ENCODE data around the gene SPHK2. TPM values are rescaled to one million over a fixed set of nuclear protein-coding genes. Genes with fewer than 3 reads are reported as not detected.

Gene SPHK2
- total RNA-seq, 1 experiment from 2014 or later: 19.9 TPM

- Histone ChIP-seq H3K9ac (ENCODE audit: low read length) (no peak overlapping the region), H3K4me2 (ENCODE audit: low read length) (no peak overlapping the region), H4K20me1 (ENCODE audit: insufficient read depth) (no peaks in the 10 kb centered on the region), H3K36me3 (ENCODE audit: control insufficient read depth in 1 of 2, insufficient read depth in 2 of 2, low read length in 2 of 2) (no peaks in the 10 kb centered on the region), H3K4me1 (ENCODE audit: control insufficient read depth in 1 of 2, insufficient read depth in 2 of 2, low read length in 2 of 2) (peaks cover 3 to 28% of the 10 kb centered on the region in 2 experiments), H2AFZ (ENCODE audit: low read depth, low read length, poor library complexity, severe bottlenecking) (no peak overlapping the region), H3K27ac (ENCODE audit: low read depth, low read length) (no peak overlapping the region), H3K9me3 (ENCODE audit: control insufficient read depth in 1 of 2, insufficient read depth in 1 of 2, low read depth in 1 of 2, low read length in 2 of 2) (no peaks in the 10 kb centered on the region), H3K27me3 (ENCODE audit: insufficient read depth, low read length) (no peaks in the 10 kb centered on the region), H3K79me2 (ENCODE audit: insufficient read depth, low read length) (no peaks in the 10 kb centered on the region), H3K9me2 (ENCODE audit: insufficient read depth) (no peaks in the 10 kb centered on the region), H3K4me3 (replicated peaks in 1 of 2; ENCODE audit: low read depth in 1 of 2, low read length in 2 of 2) (no peak overlapping the region)
- ATAC-seq (no peak), DNase-seq (ENCODE audit: low read depth, low spot score) (no peak)
- TF ChIP-seq ZBTB33 (IDR thresholded peaks at IDR 0.05; ENCODE audit: extremely low read depth, insufficient replicate concordance, low read length) (no peak), ZNF274 (IDR thresholded peaks at IDR 0.05; ENCODE audit: low read depth, low read length) (no peak), SIN3A (IDR thresholded peaks at IDR 0.05; ENCODE audit: low read depth) (no peak), REST (IDR thresholded peaks at IDR 0.05; ENCODE audit: low read depth) (no peak), ELF1 (IDR thresholded peaks at IDR 0.05; ENCODE audit: borderline replicate concordance, low read depth) (no peak), CBX3 (IDR thresholded peaks at IDR 0.05; ENCODE audit: low read depth) (no peak), FOSL1 (IDR thresholded peaks at IDR 0.05; ENCODE audit: low read depth) (no peak), RAD21 (IDR thresholded peaks at IDR 0.05; ENCODE audit: low read depth) (no peak)
- no TSS peak for BruUV-seq (replicated peaks)
- intact Hi-C loops (cut with micrococcal nuclease): no loop called here
- RAD21 ChIA-PET (ENCODE audit: low non-redundant PET in 1 of 2, low total read pairs in 2 of 2, uncharacterized antibody in 2 of 2, unreplicated experiment in 2 of 2): no interaction called here
- CTCF ChIA-PET: no interaction called here
- POLR2A ChIA-PET: no interaction called here
These were observed 39.2 kb downstream of the SPHK2 start for GRCh38 chr19:48658483-48658882.
